Measurements from ENCODE around the gene ARHGAP26.

GRCh38 chr5:142785206-142785605 lies 15.0 kb downstream of the ARHGAP26 start:
- TF ChIP-seq CTCF (IDR thresholded peaks at IDR 0.05): no peak
- TF ChIP-seq POLR2AphosphoS5 (IDR thresholded peaks at IDR 0.05): no peak
- no peak for TF ChIP-seq POLR2A (IDR thresholded peaks at IDR 0.05)
